Liver (tissue), 9 donors: ENCODE measurements around the gene SLIT3. TPM values are rescaled to one million over a fixed set of nuclear protein-coding genes. Genes with fewer than 3 reads are reported as not detected.

Experiments used
- DNase-seq: peaks from one replicate; pipeline ENCODE4 v3.0.0-alpha.2; 2017; ENCODE audit warnings: low spot score
- H3K27ac ChIP-seq, 2 donors: one replicate each; pipeline ENCODE4 v1.7.0; 2013; ENCODE audit warnings: inconsistent platforms in 2 of 2, low read length in 2 of 2, control low read depth in 1 of 2, low read depth in 1 of 2, mild to moderate bottlenecking in 1 of 2
- H3K27me3 ChIP-seq, 4 donors: one replicate each; pipeline versions ENCODE4 v1.6.1 to v1.7.0; 2013; ENCODE audit warnings: low read length in 3 of 4, inconsistent platforms in 1 of 4, mild to moderate bottlenecking in 1 of 4, moderate library complexity in 1 of 4; ENCODE audit not compliant: control insufficient read depth in 4 of 4, insufficient read depth in 4 of 4
- H3K36me3 ChIP-seq, 4 donors: one replicate each; pipeline versions ENCODE4 v1.6.1 to v1.7.0; 2013; ENCODE audit warnings: low read length in 3 of 4, mild to moderate bottlenecking in 3 of 4, low read depth in 1 of 4, moderate library complexity in 1 of 4; ENCODE audit not compliant: control insufficient read depth in 4 of 4, insufficient read depth in 3 of 4
- H3K4me1 ChIP-seq, 4 donors: one replicate each; pipeline versions ENCODE4 v1.6.1 to v1.7.0; 2013; ENCODE audit warnings: low read length in 3 of 4, mild to moderate bottlenecking in 3 of 4, moderate library complexity in 1 of 4; ENCODE audit not compliant: control insufficient read depth in 4 of 4, insufficient read depth in 4 of 4
- H3K4me3 ChIP-seq, 3 donors: one replicate each; pipeline versions ENCODE4 v1.6.1 to v1.7.0; 2013; ENCODE audit warnings: low read length in 3 of 3, control low read depth in 1 of 3, low read depth in 1 of 3, mild to moderate bottlenecking in 1 of 3
- H3K9ac ChIP-seq, 2 donors: one replicate each; pipeline ENCODE4 v1.7.0; 2013; ENCODE audit warnings: low read length in 2 of 2, mild to moderate bottlenecking in 2 of 2, moderate library complexity in 2 of 2, control low read depth in 1 of 2, low read depth in 1 of 2
- H3K9me3 ChIP-seq, 4 donors: one replicate each; pipeline versions ENCODE4 v1.6.1 to v1.7.0; 2013; ENCODE audit warnings: low read length in 3 of 4; ENCODE audit not compliant: control insufficient read depth in 4 of 4
- FOXA1 ChIP-seq: IDR thresholded peaks from 2 replicates; pipeline ENCODE4 v1.6.1; 2016; ENCODE audit warnings: antibody characterized with exemption
- GABPA ChIP-seq, 2 donors: IDR thresholded peaks in 1 of 2; conservative IDR thresholded peaks in 1 of 2; 2 replicates each; pipeline ENCODE4 v1.6.1; 2016; ENCODE audit warnings: antibody characterized with exemption in 2 of 2, mild to moderate bottlenecking in 1 of 2, moderate library complexity in 1 of 2
- HNF4A ChIP-seq, 2 donors: conservative IDR thresholded peaks; 2 replicates each; pipeline ENCODE4 v1.6.1; 2016; ENCODE audit warnings: antibody characterized with exemption in 2 of 2, mild to moderate bottlenecking in 2 of 2
- HNF4G ChIP-seq: IDR thresholded peaks from 2 replicates; pipeline ENCODE4 v1.6.1; 2016; ENCODE audit warnings: antibody characterized with exemption
- JUND ChIP-seq, 2 donors: IDR thresholded peaks; 2 replicates each; pipeline ENCODE4 v1.6.1; 2016; ENCODE audit warnings: antibody characterized with exemption in 2 of 2
- RAD21 ChIP-seq, 2 donors: IDR thresholded peaks; 2 replicates each; pipeline ENCODE4 v1.6.1; 2016; ENCODE audit warnings: antibody characterized with exemption in 2 of 2, mild to moderate bottlenecking in 2 of 2
- RXRA ChIP-seq, 2 donors: IDR thresholded peaks; 2 replicates each; pipeline ENCODE4 v1.6.1; 2017 to 2018; ENCODE audit warnings: antibody characterized with exemption in 2 of 2, mild to moderate bottlenecking in 1 of 2
- SP1 ChIP-seq: IDR thresholded peaks from 2 replicates; pipeline ENCODE4 v1.6.1; 2018; ENCODE audit warnings: antibody characterized with exemption, mild to moderate bottlenecking
- TAF1 ChIP-seq: conservative IDR thresholded peaks from 2 replicates; pipeline ENCODE4 v1.6.1; 2016; ENCODE audit warnings: antibody characterized with exemption, mild to moderate bottlenecking
- YY1 ChIP-seq: IDR thresholded peaks from 2 replicates; pipeline ENCODE4 v1.6.1; 2016; ENCODE audit warnings: antibody characterized with exemption, mild to moderate bottlenecking
- WGBS: extraction: QIAGEN DNeasy Blood & Tissue Kit; methylation state at CpG from one replicate; pipeline ENCODE4 v1.1.7; 2013; 5-methylcytosine and 5-hydroxymethylcytosine counted together
- polyA plus RNA-seq, 2 donors: library from polyadenylated mRNA; stranded (reverse) in 1 of 2; unstranded in 1 of 2; fragments of 200-250 nt in 1 of 2; fragments of >200 nt in 1 of 2; fragmentation: Nextera tagmentation in 1 of 2; extraction: Ambion mirVana in 1 of 2; gene quantifications; one replicate each; pipeline versions ENCODE4 v1.2.1 to v1.2.3, GENCODE V29; 2013 to 2015
- total RNA-seq, 2 donors: library from RNA; depleted of rRNA; stranded (reverse); fragments of >200 nt; gene quantifications; one replicate each; pipeline ENCODE4 v1.2.3, GENCODE V29; 2014
- TF ChIP-seq, protein P1 (sequence below): IDR thresholded peaks from 2 replicates; pipeline ENCODE4 v1.6.1; 2016; ENCODE audit warnings: antibody characterized with exemption
- TF ChIP-seq, protein P2 (sequence below): IDR thresholded peaks from 2 replicates; pipeline ENCODE4 v1.6.1; 2016; ENCODE audit warnings: antibody characterized with exemption
- TF ChIP-seq, protein P3 (sequence below): IDR thresholded peaks from 2 replicates; pipeline ENCODE4 v1.6.1; 2016; ENCODE audit warnings: antibody characterized with exemption
- TF ChIP-seq, protein P4 (sequence below): IDR thresholded peaks from 2 replicates; pipeline ENCODE4 v1.6.1; 2016; ENCODE audit warnings: antibody characterized with exemption, mild to moderate bottlenecking
- donor health status: healthy.
- donor health status: healthy.
- donor health status: healthy.
- donor health status: healthy.
- donor health status: healthy.

Gene SLIT3
- total and polyA plus RNA-seq, 4 donors = 0.61 to 1.3 (median 0.91) TPM

DNA sequence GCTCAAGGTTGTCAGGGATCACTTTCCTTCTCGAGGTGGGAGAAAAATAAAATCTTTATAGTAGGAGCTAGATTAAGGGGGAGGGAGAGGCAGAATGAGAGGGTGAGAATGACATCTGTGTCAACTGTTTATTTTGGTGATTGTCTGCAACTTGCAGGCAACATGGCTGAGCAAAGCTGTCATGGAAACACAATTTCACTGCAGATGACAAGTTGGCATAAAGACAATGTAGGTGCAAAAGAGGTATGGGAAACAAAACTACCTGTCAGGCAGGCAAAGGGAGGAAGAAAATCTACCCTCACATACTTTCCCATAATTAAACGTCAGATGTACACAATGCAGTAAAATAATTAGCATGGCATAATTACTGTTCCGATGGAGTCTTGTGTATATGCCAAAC is 167.4 kb downstream of the SLIT3 start:
- Histone ChIP-seq H3K9me3 (no peaks in the 10 kb centered on the region), H3K4me3 (no peak overlapping the region), H3K9ac (no peak overlapping the region), H3K27ac (no peak overlapping the region), H3K27me3 (peaks cover 0 to 8% (median 0%) of the 10 kb centered on the region in 4 donors), H3K36me3 (no peaks in the 10 kb centered on the region), H3K4me1 (no peaks in the 10 kb centered on the region)
- no peak for DNase-seq
- TF ChIP-seq, protein P1, sequence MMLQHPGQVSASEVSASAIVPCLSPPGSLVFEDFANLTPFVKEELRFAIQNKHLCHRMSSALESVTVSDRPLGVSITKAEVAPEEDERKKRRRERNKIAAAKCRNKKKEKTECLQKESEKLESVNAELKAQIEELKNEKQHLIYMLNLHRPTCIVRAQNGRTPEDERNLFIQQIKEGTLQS = no peak
- no peak for TF ChIP-seq TAF1
- TF ChIP-seq, protein P2, sequence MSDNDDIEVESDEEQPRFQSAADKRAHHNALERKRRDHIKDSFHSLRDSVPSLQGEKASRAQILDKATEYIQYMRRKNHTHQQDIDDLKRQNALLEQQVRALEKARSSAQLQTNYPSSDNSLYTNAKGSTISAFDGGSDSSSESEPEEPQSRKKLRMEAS = no peak
- WGBS = 70% methylated on average over 3 of the region's 3 CpGs

DNA sequence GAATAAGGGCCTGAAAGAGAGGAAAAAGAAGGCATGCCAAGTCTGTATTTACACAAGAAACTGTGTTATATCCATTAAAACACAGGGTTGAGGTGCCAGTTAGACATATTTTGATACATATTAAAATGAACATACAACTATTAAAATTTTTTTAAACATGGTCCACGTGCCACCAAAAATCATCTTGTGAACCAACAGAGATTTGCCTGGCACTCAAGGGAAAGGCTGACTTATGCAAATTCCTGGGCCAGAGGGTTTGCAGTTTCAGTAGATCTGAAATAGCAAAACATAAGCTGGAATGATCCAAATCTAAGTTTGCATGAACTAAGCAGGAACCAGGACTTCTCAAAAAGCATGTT is 168.7 kb downstream of the SLIT3 start:
- H3K4me3 ChIP-seq = no peak overlapping the region
- no peaks in the 10 kb centered on the region for H3K4me1 ChIP-seq
- no peak overlapping the region for H3K27ac ChIP-seq
- no peak overlapping the region for H3K9ac ChIP-seq
- DNase-seq = no peak
- peaks cover 0 to 8% (median 0%) of the 10 kb centered on the region in 4 donors for H3K27me3 ChIP-seq
- no peaks in the 10 kb centered on the region for H3K36me3 ChIP-seq
- TF ChIP-seq RAD21 (IDR thresholded peaks at IDR 0.05) = no peak
- TF ChIP-seq, protein P3, sequence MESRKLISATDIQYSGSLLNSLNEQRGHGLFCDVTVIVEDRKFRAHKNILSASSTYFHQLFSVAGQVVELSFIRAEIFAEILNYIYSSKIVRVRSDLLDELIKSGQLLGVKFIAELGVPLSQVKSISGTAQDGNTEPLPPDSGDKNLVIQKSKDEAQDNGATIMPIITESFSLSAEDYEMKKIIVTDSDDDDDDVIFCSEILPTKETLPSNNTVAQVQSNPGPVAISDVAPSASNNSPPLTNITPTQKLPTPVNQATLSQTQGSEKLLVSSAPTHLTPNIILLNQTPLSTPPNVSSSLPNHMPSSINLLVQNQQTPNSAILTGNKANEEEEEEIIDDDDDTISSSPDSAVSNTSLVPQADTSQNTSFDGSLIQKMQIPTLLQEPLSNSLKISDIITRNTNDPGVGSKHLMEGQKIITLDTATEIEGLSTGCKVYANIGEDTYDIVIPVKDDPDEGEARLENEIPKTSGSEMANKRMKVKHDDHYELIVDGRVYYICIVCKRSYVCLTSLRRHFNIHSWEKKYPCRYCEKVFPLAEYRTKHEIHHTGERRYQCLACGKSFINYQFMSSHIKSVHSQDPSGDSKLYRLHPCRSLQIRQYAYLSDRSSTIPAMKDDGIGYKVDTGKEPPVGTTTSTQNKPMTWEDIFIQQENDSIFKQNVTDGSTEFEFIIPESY = no peak
- no peak for TF ChIP-seq RXRA (IDR thresholded peaks at IDR 0.05)
- TF ChIP-seq, protein P2 = no peak
- no peak for TF ChIP-seq JUND (IDR thresholded peaks at IDR 0.05)
- TF ChIP-seq, protein P4, sequence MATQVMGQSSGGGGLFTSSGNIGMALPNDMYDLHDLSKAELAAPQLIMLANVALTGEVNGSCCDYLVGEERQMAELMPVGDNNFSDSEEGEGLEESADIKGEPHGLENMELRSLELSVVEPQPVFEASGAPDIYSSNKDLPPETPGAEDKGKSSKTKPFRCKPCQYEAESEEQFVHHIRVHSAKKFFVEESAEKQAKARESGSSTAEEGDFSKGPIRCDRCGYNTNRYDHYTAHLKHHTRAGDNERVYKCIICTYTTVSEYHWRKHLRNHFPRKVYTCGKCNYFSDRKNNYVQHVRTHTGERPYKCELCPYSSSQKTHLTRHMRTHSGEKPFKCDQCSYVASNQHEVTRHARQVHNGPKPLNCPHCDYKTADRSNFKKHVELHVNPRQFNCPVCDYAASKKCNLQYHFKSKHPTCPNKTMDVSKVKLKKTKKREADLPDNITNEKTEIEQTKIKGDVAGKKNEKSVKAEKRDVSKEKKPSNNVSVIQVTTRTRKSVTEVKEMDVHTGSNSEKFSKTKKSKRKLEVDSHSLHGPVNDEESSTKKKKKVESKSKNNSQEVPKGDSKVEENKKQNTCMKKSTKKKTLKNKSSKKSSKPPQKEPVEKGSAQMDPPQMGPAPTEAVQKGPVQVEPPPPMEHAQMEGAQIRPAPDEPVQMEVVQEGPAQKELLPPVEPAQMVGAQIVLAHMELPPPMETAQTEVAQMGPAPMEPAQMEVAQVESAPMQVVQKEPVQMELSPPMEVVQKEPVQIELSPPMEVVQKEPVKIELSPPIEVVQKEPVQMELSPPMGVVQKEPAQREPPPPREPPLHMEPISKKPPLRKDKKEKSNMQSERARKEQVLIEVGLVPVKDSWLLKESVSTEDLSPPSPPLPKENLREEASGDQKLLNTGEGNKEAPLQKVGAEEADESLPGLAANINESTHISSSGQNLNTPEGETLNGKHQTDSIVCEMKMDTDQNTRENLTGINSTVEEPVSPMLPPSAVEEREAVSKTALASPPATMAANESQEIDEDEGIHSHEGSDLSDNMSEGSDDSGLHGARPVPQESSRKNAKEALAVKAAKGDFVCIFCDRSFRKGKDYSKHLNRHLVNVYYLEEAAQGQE = no peak
- TF ChIP-seq GABPA (IDR thresholded peaks at IDR 0.05 in 1 of 2, conservative IDR thresholded peaks at IDR 0.05 in 1 of 2) = no peak
- H3K9me3 ChIP-seq = no peaks in the 10 kb centered on the region
- 62% methylated on average over 1 of the region's 1 CpG for WGBS

DNA sequence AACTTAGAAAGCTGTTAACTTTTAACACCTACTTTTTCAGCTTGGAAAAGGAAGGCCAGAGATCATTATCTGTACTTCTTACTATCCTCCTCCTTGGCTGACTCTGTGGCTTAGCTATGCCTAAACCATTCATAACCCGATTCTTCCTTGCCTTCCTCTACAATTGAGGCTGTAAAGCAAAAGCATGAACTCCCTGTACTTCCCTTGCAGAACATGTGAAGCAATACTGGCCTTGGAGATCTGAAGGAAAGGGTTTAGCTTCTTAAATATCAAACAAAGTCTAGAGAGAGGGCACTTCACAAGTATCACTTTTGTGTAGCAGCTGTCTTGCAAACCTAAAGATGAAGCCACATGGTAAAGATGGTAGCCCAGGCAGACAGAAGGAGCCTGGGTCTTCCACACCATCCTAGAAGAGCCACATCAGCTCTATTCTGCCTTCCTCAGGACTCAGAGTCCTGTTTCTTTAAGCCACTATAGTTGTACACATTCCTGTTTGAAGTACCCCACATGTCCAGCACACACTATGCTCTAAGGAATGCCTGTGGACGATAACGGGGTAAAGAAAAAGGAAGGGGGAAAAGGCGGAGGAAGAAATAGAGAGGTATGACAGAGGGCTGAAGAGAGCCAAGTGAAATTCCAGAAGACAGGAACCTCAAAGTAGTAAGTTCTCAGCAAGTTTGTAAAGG is 169.2 kb downstream of the SLIT3 start:
- Histone ChIP-seq H3K9me3 (no peaks in the 10 kb centered on the region), H3K9ac (no peak overlapping the region), H3K36me3 (no peaks in the 10 kb centered on the region), H3K27ac (no peak overlapping the region), H3K4me1 (no peaks in the 10 kb centered on the region), H3K27me3 (peaks cover 0 to 8% (median 0%) of the 10 kb centered on the region in 4 donors), H3K4me3 (no peak overlapping the region)
- WGBS = 43% methylated on average over 4 of the region's 4 CpGs
- DNase-seq = no peak
- TF ChIP-seq RAD21 (IDR thresholded peaks at IDR 0.05) = no peak
- TF ChIP-seq RXRA (IDR thresholded peaks at IDR 0.05) = no peak
- no peak for TF ChIP-seq SP1
- TF ChIP-seq, protein P3 = no peak
- TF ChIP-seq, protein P4 = no peak
- TF ChIP-seq FOXA1 = no peak
- TF ChIP-seq, protein P2 = no peak
- TF ChIP-seq YY1 = no peak
- no peak for TF ChIP-seq HNF4A (conservative IDR thresholded peaks at IDR 0.05)
- no peak for TF ChIP-seq HNF4G
